ENCODE measurements around the gene FBLIM1.

The FBLIM1 gene

DNA sequence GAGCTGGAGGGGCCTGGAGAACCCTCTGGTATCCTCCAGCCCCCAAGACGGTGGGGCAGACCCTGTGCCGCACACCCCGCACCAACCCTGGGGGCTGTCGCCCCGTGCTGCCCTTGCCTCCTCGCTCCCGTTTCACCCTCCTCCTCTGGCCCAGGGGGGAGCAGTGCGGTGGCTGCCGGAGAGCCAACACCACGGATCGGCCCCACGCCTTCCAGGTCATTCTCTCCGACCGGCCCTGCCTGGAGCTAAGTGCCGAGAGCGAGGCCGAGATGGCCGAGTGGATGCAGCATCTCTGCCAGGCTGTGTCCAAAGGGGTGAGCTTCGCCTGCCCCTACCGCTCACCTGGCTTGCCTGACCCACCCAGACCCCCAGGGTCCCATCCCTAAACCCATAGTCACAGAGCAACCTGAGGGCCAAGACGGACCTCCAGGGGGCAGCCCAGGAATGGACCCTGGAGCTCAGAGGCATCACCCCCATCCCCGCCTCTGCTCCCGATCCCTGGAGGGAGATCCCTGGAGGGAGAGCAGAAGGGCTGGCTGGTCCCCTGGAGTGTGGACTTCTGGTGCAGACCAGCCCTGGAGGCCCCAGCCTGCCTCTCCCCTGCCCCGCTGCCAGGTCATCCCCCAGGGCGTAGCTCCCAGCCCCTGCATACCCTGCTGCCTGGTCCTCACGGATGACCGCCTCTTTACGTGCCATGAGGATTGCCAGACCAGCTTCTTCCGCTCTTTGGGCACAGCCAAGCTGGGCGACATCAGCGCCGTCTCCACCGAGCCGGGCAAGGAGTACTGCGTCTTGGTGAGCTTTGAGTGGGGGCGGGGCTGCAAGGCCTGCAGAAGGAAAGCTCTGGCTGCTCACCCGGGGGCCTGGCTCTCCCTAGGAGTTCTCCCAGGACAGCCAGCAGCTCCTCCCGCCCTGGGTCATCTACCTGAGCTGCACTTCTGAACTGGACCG, 26.6 kb upstream of the FBLIM1 start:
- DNase-seq (ENCODE audit: low read depth, low spot score): no peak

DNA sequence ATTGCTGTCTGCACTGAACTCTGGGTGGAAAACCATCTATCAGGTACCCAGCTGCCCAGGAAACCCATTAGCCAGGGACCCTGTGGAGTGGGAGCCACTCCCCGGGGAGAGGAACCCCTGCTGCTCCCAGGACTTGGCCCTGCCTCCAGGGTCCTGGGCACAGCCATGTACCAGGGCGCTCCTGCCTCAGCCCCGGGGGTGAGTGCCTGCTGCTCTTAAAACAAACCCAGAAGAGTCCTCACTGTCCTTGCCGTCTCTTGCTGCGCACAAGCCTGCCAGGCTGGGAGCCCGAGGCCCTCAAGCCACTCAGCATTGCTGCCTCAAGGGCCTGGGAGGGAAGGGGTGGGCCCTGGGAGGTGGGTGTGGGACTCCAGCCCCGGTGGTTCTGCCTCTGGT, 25.9 kb upstream of the FBLIM1 start:
- DNase-seq (ENCODE audit: low read depth, low spot score): no peak

DNA sequence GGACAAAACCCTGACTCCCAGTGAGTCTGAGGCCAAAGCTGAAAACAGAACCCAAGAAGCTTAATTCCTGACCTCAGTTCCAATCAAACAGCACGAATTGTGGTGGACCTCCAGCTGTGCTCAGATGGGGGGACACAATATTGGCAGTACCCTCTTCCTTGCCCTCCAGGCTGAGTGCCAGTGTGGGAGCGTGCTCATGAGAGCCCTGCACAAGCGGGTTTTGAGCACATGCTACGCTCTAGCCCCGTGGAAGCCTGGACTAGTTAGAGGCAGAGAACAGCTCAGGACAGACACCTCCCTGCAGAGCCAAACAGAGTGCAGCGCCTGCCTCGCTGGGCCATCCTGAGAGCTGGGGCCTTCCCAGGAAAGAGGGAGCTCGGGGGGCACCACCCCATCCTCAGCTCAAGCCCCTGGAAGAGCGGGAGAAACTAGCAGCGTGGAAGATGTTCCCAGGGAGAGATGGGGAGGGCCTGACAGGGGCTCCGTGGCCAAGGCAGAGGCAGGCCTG, 25.3 kb upstream of the FBLIM1 start:
- DNase-seq (ENCODE audit: low read depth, low spot score): no peak

DNA sequence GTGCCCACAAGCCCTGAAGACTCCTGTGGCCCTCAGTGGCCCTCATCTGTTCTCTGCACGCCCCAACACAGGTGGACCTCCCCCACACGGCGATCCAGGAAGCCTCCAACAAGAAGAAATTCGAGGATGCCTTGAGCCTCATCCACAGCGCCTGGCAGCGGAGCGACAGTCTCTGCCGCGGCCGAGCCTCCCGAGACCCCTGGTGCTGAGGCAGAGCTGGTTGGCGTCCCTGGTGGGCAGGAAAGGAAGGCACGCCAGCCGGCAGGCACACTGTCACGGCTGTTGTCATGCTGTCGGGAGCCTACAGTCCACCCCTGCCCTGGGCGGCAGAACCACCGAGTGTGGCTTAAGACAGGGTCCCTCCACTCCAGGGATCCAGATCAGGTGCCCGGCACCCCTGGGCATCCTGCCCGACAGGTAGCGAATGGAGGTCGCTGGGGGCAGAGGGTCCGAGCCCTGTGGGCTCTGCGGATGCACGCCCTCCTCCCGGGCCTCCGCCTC, 24.8 kb upstream of the FBLIM1 start:
- DNase-seq (ENCODE audit: low read depth, low spot score): no peak

DNA sequence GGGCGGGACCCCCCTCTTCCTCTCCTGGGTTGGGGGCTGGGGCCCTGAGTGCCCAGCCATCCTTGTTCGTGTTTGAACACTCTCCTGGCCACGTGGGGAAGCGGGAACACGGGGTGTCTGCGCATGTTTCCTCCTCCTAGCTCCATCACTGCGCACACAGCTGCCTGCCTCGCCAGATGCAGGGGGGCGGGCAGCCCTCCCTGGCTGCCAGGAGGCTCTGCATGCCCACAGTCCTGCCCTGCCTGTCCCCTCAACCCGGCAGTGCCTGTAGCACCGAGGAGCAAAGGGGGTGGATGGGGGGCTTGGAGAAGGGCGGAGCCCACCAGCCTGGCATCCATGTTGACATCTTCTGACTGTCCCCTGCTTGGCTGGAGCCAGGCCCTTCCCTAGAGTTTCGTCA, 24.3 kb upstream of the FBLIM1 start:
- no peak for DNase-seq (ENCODE audit: low read depth, low spot score)

DNA sequence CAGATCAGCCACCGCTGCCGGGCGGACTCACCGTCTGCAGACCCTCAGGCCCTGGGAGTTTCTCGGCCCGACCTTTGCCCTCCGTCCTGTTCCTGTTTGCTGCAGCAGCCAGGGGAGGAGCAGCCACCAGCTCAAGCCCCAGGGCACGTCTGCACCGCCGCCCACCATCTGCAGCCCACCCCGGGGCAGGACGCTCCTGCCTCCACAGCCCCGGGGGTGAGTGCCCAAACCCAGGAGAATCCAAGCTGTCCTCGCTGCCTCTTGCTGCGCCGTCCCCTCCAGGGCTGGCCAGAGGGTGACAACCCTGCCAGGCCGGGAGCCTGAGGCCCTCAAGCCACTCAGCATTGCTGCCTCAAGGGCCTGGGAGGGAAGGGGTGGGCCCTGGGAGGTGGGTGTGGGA, 23.7 kb upstream of the FBLIM1 start:
- DNase-seq (ENCODE audit: low read depth, low spot score): no peak

DNA sequence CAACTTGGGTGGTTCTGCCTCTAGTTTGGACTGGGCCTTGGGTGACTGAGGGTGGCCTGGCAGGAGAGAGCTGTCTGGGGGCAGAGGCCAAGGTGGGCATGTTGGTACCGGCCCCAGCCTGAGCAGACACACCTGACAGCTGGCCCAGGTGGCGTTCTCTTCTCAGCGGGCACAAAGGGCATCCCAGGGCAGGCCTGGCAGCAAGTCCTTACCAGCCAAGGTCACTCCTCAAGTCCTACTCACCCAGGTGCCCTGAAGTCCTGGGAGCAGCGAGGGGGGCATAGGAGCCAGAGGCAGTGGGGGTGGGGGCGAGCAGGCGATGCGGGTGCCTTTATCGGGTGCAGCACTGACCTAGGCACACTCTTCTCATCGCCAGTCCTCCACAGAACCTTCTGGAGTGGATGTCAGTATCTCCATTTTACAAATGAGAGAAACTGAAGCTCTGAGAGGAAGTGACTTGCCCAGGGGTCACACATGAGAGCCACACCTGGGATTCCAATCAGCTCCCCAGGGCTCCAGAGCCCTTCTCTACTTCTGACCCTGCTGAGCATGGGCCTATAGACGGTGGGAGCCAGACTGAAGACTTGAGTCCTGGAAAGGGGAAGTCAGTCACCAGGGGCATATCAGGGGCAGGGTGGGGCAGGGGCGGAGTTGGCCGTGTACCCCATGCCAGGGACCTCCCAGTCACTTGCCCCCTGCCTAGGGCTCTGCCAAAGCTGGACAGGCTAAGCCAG, 23.1 kb upstream of the FBLIM1 start:
- DNase-seq (ENCODE audit: low read depth, low spot score): no peak

DNA sequence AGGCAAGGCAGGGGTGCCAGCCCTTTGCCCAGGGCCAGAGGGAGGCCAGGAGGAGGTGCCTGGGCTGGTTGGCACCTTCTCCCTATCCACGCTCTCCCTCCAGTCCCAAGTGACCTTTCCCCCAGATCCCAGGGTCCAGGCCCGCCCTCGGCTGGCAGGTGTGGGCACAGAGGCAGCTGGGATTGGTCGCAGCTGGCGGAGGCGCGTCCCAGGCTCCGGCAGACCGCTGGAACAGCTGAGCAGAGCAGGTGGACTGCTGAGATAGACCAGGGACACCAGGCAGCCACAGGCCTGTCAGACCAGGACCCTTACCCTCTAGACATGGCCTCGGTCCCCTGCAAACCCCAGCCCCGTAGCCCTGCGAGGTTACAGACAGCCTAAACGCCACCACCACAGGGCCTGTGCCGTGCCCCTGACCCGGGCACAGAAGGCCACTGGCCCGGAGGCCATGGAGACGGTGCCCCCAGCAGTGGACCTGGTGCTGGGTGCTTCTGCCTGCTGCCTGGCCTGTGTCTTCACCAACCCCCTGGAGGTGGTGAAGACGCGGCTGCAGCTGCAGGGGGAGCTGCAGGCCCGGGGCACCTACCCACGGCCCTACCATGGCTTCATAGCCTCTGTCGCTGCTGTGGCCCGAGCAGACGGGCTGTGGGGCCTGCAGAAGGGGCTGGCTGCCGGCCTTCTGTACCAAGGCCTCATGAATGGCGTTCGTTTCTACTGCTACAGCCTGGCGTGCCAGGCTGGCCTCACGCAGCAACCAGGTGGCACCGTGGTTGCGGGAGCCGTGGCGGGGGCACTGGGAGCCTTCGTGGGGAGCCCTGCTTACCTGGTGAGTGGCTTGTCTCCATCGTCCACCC, 22.3 kb upstream of the FBLIM1 start, which contains the start of gene SLC25A34:
TSS of gene SLC25A34 (plus strand) at position 221 of the 854 bp plus-strand sequence. CDS start at position 449, 228 bp downstream.
- no peak for DNase-seq (ENCODE audit: low read depth, low spot score)

DNA sequence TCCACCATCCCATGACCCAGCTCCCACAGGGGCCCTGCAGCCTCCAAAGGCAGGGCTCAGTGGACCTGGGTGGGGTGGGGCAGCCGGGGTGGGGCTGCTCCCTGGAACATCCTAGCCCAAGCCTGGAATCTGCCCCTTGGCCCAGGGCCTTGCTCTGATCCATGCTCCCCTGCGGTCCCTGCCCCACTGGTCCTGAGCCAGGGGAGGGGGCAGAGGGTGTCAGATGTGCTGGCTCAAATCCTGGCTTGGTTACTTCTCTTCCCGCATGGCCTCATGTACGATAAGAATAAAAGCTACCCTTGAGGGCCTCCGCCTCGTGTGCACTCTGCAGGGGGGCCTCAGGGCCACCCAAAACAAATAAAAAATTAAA, 21.7 kb upstream of the FBLIM1 start:
- no peak for DNase-seq (ENCODE audit: low read depth, low spot score)

DNA sequence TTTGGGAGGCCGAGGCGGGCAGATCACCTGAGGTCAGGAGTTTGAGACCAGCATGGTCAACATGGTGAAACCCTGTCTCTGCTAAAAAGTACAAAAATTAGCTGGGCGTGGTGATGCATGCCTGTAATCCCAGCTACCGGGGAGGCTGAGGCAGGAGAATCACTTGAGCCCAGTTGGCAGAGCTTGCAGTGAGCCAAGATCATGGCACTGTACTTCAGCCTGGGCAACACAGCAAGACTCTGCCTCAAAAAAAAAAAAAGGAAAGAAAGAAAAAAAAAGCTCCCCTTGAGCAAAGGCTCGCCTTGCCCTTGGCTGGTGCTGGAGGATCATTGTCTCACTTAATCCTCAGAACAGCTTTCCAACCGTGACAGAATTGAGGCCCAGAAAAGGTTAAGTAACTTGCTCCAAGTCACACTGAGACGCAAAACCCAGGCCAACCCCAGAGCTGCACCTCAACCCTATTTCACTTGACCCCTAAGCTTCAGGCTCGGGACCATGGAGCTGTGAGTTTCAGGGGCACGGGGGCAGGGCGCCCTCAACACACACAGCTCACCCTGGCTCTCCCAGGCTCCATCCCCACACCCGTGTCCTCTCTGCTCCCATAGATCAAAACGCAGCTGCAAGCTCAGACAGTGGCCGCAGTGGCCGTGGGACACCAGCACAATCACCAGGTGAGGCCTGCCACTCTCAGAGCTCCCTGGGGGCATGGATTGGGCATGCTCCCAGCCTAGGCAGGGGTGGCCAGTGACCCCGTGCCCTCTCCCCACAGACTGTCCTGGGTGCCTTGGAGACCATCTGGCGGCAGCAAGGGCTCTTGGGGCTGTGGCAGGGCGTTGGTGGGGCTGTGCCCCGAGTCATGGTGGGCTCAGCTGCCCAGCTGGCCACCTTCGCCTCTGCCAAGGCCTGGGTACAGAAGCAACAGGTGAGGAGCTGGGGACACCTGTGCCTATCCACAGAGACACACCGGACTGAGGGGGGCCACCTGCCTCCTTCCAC, 21.0 kb upstream of the FBLIM1 start:
- no peak for DNase-seq (ENCODE audit: low read depth, low spot score)

DNA sequence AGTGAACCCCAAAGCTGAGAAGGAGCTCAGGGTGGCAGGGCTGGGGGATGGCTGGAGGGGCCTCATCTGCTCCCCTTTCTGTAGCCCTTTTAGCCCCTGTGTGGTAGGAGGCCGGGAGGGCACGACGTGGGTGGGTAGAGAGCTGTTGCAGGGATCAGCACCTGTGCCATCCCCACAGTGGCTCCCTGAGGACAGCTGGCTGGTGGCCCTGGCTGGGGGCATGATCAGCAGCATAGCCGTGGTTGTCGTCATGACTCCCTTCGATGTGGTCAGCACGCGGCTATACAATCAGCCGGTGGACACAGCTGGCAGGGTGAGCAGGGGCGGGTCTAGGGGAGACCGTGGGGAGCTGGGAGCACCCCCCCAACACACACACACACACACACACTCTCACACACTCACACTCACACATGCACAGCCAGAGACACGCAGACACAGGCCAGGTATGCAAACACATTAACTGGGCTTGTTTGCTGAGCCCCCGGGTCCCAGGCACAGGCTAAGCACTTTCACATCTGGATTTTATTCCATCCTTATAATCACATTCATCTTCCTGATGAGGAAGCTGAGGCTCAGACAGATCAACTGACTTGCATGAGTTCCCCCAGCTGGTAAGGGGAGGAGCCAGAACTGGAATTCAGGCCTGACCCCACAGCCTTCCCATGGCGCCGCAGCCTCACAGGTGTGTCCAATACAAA, 20.0 kb upstream of the FBLIM1 start:
- DNase-seq (ENCODE audit: low read depth, low spot score): no peak

DNA sequence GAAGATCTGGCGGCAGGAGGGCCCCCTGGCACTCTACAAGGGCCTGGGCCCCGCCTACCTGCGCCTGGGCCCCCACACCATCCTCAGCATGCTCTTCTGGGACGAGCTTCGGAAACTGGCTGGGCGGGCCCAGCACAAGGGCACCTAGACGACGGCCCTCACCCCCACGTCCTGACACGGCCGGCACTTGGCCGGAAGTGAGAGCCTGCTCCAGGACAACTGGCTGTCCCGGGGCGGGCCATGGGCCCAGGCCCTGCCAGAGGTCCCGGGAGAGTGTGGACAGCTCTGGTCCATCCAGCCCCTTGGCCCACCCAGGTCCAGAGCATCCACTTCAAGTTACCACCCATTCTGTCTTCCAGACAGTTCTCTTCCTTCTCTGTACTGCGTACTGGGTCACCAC, 19.3 kb upstream of the FBLIM1 start:
- no peak for DNase-seq (ENCODE audit: low read depth, low spot score)

DNA sequence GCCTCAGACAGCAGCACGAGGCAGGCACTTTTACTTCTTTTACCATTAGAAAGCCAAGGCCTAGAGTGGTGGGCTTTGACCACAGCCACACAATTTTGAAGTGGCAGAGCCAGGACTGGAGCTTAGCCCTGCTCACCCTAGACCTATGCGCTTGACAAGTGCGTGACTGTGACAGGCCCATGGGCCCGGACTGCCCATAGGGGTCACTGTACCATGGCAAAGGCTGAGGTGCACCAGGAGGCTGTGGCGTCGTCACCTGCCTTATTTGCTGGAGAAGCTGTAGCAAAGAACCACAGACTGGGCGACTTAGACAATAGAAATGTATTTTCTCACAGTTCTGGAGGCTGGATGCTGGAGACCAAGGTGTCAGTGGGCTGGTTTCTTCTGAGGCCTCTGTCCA, 18.9 kb upstream of the FBLIM1 start:
- no peak for DNase-seq (ENCODE audit: low read depth, low spot score)

DNA sequence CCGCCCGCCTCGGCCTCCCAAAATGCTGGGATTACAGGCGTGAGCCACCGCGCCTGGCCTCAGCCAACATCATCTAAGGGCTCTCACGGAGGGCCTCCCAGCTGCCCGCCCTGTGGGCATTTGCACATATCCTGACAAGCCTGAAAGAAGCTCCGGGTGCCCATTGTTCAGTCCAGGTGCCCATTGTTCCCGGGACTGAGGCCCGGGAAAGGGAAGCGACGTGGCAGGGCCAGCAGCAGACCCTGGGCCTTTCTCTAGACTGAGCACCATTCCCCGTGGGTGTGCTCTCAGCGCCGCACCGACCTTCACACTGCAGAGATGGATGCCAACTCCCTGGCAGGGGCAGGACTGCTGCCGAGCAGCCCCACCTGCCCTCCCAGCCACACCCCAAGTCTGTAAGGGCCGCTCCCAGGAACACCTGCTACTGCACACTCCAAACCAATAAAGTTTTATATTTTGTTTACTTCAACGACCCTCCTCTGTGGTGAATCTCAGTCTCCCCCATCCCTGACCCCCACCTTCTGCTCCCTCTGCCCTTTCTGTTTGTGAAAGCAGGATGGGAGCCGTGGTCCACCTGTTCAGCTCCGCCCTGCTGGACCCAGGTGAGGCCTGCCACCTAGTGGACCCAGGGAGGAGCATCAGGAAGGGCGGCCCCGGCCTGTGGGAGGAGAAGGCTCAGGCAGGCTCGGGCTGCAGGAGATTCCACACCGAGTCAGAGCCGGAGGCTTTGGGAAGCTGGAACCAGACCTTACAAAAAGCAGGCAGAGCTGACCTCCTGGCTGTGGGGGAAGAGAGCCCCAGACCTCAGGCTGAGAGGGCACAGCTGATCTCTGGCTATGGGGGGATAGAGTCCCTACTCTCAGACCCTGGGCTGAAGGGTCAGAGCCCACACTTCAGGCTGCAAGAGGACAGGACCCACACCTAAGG, 17.4 kb upstream of the FBLIM1 start:
- no peak for DNase-seq (ENCODE audit: low read depth, low spot score)

DNA sequence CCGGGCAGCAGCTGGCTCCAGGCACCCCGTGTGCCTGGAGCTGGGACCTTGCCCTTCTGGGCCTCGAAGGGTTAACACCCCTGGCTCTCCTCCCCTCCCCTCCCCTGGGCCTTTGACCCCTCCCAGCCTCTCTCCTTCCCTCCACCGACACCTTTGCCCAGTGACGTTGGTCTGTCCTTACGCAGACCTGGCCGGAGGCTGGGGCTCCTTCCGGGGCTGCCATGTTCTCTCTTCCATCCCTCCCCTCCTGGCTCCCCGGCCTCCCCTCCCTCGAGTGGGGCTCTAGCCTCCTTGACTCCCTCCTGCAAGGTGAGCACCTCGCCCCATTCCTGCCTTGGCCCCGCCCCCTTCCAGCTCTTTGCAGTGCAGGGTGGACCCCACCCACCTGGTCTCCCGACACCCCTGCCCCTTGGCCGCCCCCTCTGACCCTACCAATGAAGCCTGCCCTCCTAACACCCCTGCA, 16.2 kb upstream of the FBLIM1 start, which contains the start of gene TMEM82:
TSS of gene TMEM82 (plus strand) at position 161 of the 463 bp plus-strand sequence. CDS start at position 222, 61 bp downstream.
- no peak for DNase-seq (ENCODE audit: low read depth, low spot score)

DNA sequence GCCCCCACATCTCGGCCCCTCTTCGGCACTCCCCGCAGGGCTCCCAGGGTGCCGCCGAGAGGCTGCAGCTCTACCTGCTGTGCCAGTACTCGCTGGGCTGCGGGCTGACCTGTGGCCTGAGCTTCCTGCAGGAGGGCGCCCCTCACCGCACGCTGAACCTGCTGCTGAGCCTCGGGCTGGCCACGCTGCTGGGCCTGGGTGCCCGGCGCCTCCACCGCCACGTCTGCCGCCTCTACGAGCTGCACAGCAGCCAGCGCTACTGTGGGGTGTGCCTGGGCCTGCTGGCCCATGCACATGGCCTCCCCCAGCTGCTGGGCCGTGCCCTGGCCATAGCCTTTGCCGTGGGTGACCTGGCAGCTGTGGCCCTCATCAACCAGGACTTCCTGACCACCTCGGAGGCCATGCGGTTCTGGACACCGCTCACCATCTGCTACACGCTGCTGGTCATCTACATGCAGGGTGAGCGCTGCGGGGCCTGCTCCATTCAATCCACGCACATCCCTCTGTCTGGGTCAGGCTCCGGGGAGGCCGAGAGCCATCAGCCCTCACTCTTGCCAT, 14.4 kb upstream of the FBLIM1 start:
- DNase-seq (ENCODE audit: low read depth, low spot score): no peak

DNA sequence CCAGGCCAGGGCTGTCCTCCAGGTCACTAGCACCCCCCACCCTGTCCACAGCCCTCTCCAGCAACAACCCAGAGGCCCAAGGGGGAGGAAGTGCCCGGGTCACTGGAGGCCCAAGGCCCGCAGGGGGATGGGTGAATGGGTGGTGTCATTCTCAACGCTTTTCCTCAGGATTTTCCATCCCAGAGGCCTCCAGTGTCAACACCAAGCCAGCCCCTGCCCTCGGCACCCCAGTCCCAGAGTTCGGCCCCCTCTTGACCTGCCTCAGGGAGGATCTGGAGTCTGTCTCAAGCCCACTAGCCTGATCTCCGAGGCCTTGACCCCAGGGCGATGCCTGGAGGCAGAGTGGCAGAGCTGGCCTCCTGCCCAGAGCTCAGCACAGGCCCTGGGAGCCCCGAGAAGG, 11.2 kb upstream of the FBLIM1 start:
- no peak for DNase-seq (ENCODE audit: low read depth, low spot score)

DNA sequence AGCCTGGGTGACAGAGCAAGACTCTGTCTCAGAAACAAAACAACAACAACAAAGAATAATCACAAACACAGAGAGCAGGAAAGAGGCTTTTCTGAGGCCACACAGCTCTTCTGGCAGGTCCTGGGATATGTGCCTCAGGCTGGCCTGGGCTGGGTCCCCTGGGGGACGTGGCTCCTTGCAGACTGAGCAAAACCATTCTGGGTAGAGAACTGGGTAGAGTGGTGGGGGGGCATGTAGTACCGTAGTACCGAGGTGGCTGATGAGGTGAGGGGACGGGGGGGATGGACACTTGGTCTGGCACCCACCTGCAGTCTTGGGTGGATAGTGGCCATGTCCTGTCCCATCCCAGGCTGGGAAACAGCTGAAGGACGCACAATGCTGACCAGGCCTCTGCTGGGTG, 10.3 kb upstream of the FBLIM1 start:
- DNase-seq (ENCODE audit: low read depth, low spot score): no peak
